ENCODE measurements around the gene MAP3K12. TPM values are rescaled to one million over a fixed set of nuclear protein-coding genes. Genes with fewer than 3 reads are reported as not detected.
"Not testable (repeated sequence)": the region's sequence is repeated elsewhere in the genome, so short reads cannot be mapped to it uniquely, and the experiment has no call there.

The MAP3K12 gene
- total RNA-seq, 1 donor from 2014 or later = 3.9 TPM

DNA sequence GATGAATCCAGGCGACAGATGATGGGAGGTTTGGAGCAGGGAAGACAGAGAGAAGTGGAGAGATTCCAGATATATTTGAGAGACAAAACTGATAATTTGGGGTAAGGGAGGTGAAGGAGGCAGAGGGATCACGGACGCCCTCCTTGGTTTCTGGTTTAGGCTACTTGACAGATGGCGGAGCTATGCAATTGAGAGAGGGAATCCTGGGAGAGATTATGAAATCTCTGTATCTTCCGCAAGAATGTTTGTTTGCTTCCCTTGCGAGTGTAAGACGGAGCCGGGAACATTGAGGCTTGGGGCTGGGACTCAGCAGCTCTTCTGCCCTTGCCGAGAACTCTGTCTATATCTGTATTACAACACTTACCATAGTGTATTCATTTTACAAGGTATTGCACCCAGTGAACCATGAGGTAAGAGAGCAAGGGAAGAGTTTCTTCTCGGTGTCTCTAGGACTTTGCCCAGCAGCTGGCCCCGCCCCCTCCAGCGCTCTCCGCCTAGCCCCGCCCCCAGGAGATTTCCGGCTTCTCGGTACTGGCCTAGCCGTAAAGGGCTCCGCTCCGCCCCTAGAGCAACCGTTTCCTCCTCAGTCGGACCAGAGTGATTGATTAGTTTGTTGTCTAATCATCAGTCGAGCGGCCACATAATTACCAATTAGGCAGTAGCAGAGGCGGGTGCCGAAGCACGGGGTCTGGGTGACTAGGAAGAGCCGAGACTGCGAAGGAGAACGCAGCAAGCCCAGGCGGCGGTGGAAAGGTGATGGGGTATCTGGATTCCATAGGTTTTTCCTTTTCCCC, 58.0 kb downstream of the MAP3K12 start, which contains the start of gene PRR13:
Gene PRR13 (plus strand): TSS at position 695 of the 794 bp plus-strand sequence. CDS start 981 bp downstream, outside the sequence.
- H3K4me3 ChIP-seq (ENCODE audit: low read depth, low read length) = peak within 1 kb of the TSS; percentile 87
- no peak for TF ChIP-seq CTCF (IDR thresholded peaks at IDR 0.05; ENCODE audit: insufficient read depth, low read length, severe bottlenecking)
- peaks cover 8% of the 10 kb centered on the region for H3K36me3 ChIP-seq (ENCODE audit: control insufficient read depth, insufficient read depth, low read length)
- FAIRE-seq = no peak
- H3K27me3 ChIP-seq (ENCODE audit: control insufficient read depth, insufficient read depth, low read length) = no peaks in the 10 kb centered on the region
- DNase-seq (ENCODE audit: low read depth) = peak; percentile 99

DNA sequence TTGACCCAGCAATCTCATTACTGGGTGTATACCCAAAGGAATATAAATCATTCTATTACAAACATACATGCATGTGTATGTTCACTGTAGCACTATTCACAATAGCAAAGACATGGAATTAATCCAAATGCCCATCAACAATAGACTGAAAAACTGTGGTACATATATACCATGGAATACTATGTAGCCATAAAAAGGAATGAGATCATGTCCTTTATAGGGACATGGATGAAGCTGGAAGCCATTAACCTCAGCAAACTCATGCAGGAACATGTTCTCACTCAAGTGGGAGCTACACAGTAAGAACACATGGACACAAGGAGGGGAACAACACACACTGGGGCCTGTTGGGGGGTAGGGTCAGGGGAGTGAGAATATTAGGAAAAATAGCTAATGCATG, 59.7 kb downstream of the MAP3K12 start:
- not testable (repeated sequence) for H3K27me3 ChIP-seq (ENCODE audit: control insufficient read depth, insufficient read depth, low read length); FAIRE-seq; DNase-seq (ENCODE audit: low read depth); H3K36me3 ChIP-seq (ENCODE audit: control insufficient read depth, insufficient read depth, low read length); H3K4me3 ChIP-seq (ENCODE audit: low read depth, low read length)

DNA sequence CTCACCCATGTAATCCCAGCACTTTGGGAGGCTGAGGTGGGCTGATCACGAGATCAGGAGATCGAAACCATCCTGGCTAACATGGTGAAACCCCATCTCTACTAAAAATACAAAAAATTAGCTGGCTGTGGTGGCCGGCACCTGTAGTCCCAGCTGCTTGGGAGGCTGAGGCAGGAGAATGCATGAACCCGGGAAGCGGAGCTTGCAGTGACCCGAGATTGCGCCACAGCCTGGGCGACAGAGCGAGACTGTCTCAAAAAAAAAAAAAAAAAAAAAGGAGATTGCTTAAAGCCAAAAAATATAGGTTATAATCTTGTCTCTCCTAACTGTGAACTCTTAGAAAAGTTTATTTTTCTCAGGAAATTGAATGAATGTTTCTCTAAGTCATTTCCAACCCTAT, 63.9 kb downstream of the MAP3K12 start:
- H3K4me3 ChIP-seq (ENCODE audit: low read depth, low read length); H3K27me3 ChIP-seq (ENCODE audit: control insufficient read depth, insufficient read depth, low read length); DNase-seq (ENCODE audit: low read depth); H3K36me3 ChIP-seq (ENCODE audit: control insufficient read depth, insufficient read depth, low read length); FAIRE-seq: not testable (repeated sequence)

DNA sequence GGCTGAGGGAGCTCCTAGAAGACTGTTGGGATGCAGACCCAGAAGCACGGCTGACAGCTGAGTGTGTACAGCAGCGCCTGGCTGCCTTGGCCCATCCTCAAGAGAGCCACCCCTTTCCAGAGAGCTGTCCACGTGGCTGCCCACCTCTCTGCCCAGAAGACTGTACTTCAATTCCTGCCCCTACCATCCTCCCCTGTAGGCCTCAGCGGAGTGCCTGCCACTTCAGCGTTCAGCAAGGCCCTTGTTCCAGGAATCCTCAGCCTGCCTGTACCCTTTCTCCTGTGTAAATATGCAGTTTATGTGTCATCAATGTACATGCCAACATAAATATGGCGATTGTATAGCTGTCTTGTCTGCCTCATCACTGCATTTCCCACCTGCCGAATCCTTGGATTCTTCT, 68.1 kb downstream of the MAP3K12 start:
- no peaks in the 10 kb centered on the region for H3K27me3 ChIP-seq (ENCODE audit: control insufficient read depth, insufficient read depth, low read length)
- no peak for TF ChIP-seq CTCF (IDR thresholded peaks at IDR 0.05; ENCODE audit: insufficient read depth, low read length, severe bottlenecking)
- H3K36me3 ChIP-seq (ENCODE audit: control insufficient read depth, insufficient read depth, low read length) = no peaks in the 10 kb centered on the region
- no peak for FAIRE-seq
- no peak overlapping the region for H3K4me3 ChIP-seq (ENCODE audit: low read depth, low read length)
- peak; percentile 67 for DNase-seq (ENCODE audit: low read depth)

- H3K4me3 ChIP-seq (ENCODE audit: low read depth, low read length) = no peak overlapping the region
- TF ChIP-seq CTCF (IDR thresholded peaks at IDR 0.05; ENCODE audit: insufficient read depth, low read length, severe bottlenecking) = no peak
- no peak for DNase-seq (ENCODE audit: low read depth)
- no peak for FAIRE-seq
- no peaks in the 10 kb centered on the region for H3K27me3 ChIP-seq (ENCODE audit: control insufficient read depth, insufficient read depth, low read length)
- no peaks in the 10 kb centered on the region for H3K36me3 ChIP-seq (ENCODE audit: control insufficient read depth, insufficient read depth, low read length)
Measured at GRCh38 chr12:53430116-53430515, 69.1 kb downstream of the MAP3K12 start.

Other genes with a start within 250 kb of the MAP3K12 start
- 0.26 and 1.4 TPM in 2 replicates for gene ESPL1, start 231.2 kb downstream of the MAP3K12 start, total RNA-seq
- gene PFDN5, start 203.9 kb downstream of the MAP3K12 start, total RNA-seq = 341 and 429 TPM in 2 replicates
- gene MYG1, start 199.8 kb downstream of the MAP3K12 start, total RNA-seq = 24.3 and 29.7 TPM in 2 replicates
- gene AAAS, start 177.8 kb downstream of the MAP3K12 start, total RNA-seq = 28.9 and 31.9 TPM in 2 replicates
- not detected in 2 replicates for gene SP7, start 163.1 kb downstream of the MAP3K12 start, total RNA-seq
- gene SP1, start 119.3 kb downstream of the MAP3K12 start, total RNA-seq = 23.7 and 30.0 TPM in 2 replicates
- gene AMHR2, start 75.6 kb downstream of the MAP3K12 start, total RNA-seq = not detected in 2 replicates
- gene PRR13, start 57.7 kb downstream of the MAP3K12 start, total RNA-seq = 29.0 and 40.5 TPM in 2 replicates
- gene PCBP2, start 47.4 kb downstream of the MAP3K12 start, total RNA-seq = 128 and 133 TPM in 2 replicates
- gene TARBP2, start 1.8 kb upstream of the MAP3K12 start, total RNA-seq = 27.6 and 32.4 TPM in 2 replicates
- not detected in 2 replicates for gene NPFF, start 8.0 kb upstream of the MAP3K12 start, total RNA-seq
- 5.3 and 6.4 TPM in 2 replicates for gene ATF7, start 126.9 kb upstream of the MAP3K12 start, total RNA-seq
- 91.7 and 121 TPM in 2 replicates for gene ATP5MC2, start 176.6 kb upstream of the MAP3K12 start, total RNA-seq
- gene CALCOCO1, start 228.0 kb upstream of the MAP3K12 start, total RNA-seq = 35.3 and 45.6 TPM in 2 replicates